Dermis microvascular lymphatic vessel endothelial cell (primary cell): ENCODE data around the gene FAM131B. TPM values are rescaled to one million over a fixed set of nuclear protein-coding genes. Genes with fewer than 3 reads are reported as not detected.

Experiments
- DNase-seq, 2 donors: peaks; one replicate each; pipeline versions ENCODE4 v3.0.0 to v3.0.0-alpha.2; 2010; ENCODE audit warnings: low read depth in 2 of 2
- total RNA-seq: library from RNA; depleted of rRNA; stranded (reverse); fragments of >200 nt; gene quantifications from 2 replicates; pipeline ENCODE4 v1.2.1, GENCODE V29; 2014

Gene FAM131B
- total RNA-seq, 1 donor from 2014 or later: 0.13 TPM

GRCh38 chr7:143360788-143361551, 1.5 kb downstream of the FAM131B start:
- DNase-seq: no peak

DNA sequence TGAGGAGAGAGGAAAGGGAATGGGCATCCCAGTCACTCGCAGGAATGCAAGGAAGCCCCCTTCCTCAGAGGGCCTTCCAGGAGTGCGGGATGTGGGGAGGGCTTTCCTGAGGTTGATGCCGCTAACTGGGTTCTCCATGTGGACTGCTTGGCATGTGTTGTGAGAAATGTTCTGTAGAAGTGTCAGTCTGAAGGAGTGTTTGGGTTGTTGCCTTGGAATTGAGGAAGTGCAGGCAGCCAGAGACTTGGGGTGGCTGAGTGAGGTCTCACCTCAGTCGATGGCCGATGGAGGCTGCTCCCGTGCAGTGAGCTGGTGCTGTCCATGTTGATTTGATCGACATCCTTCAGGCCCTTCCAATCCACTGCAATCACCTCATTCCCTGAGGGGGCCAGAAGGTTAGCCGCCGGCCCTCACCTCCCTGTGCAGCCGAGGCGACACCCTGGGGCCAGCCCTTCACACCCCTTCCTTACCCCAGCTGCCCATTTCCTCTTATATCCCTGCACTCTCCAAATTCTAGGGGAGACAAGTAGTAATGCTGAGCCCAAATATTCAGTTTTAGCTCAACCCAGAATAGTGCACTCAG, 2.7 kb downstream of the FAM131B start:
- no peak for DNase-seq

GRCh38 chr7:143358626-143359025, 3.9 kb downstream of the FAM131B start:
- no peak for DNase-seq

DNA sequence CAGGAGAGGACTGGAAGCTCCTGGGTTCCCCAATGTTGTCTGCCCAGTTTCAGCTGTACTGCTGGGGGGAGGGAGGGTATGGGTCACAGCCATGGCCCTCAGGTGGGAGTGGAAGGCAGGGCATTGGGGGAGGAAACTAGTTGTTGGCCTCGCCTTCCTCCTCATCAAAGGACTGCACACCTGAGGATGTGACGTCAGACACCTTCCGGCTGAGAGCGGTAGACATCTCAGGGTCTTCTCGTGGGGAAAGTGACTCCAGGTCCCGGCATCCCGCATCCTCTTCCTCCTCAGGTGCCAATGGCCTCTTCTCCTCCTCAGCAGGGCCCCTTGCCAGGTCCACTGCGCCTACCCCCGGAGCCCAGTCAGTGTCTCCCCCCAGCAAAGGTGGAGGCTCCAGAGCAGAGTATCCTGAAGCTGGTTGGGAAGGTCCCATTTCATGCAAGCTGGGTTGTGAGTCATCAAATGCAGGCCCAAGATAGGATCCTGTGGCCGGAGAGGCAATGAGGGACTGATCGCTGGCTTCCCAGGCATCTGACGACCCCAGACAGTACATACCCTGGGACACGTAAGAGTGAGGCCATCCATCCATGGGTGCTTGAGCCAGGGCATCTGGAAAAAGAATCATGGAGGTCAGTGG, 6.0 kb downstream of the FAM131B start:
- no peak for DNase-seq

- DNase-seq: no peak
Observed at GRCh38 chr7:143355450-143356385, 6.8 kb downstream of the FAM131B start.

DNA sequence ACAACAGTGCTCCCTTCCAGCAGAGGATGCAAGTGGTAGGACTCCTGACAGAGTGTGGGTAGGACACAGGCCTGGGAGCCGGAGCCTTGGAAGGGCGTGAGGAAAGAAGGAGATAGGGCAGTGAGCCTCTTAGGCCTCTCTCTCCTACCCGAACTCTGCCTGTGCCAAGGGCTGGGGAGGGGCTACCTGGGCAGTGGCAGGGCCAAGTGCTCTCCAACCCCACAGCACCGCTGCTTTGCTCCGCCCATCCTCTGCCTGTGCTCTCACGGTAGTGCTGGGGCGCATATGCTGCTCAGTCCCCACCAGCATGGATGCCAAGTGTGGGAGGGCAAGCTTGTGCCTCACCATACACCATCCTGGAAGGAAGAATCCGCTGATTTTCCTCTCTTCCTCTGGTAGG, 7.5 kb downstream of the FAM131B start:
- no peak for DNase-seq

GRCh38 chr7:143354376-143354775, 8.1 kb downstream of the FAM131B start:
- DNase-seq: no peak

DNA sequence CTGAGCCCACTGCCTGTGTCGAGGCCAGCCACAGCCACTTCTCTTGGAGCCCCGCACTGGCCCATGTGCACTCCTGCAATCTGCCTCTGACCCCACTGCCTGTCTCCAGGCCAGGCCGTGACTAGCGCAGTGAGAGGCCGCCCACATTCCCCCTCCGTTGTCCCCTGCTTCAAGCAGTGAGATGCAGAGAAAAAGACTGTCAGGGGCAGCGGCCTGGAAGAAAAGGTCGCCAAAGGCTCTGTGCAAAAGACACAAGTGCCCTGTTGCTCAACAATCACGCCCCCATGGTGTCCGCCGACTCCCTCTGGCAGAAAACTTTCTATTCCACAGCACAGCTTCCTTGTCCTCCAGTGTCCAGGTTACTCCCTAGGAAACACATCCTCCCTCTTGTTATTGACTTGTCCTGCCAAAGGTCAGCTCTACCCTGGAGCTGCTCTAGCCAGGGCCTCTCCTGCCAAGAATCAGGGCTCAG, 9.9 kb downstream of the FAM131B start:
- no peak for DNase-seq

DNA sequence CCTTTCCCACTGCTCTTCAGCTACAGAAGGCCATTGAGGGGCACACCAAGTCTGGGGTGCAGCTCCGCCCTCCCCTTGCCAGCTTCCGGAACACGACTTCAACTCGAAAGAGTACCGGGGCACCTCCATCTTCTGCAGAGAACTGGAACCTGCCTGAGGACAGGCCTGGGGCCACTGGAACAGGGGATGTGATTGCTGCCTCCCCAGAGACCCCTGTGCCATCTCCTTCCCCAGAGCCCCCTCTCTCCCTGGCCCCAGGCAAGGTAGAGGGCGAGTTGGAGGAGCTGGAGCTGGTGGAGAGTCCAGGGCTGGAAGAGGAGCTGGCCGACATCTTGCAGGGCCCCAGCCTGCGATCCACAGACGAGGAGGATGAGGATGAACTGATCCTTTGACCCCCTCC, 10.9 kb downstream of the FAM131B start:
- no peak for DNase-seq

DNA sequence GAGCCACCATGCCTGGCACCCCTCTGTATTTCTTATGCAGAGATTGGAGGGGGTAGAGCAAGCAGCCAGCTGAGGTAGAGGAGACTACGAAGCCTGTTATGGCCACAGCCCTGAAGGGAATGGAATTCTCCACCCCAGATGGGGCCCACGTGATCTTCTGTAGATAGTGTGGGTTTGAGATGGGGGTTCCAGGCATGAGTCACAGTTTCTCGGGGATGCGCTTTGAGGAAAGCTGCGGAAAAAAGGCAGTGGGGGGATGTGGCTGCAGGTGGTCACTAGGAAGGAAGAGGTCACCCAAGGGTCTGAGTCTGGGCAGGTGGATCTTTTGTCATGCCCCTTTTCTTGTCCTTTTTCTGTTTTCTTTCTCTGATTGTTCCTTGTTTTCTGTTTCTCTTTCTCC, 11.5 kb downstream of the FAM131B start:
- DNase-seq: no peak

- DNase-seq: no peak
Observed at GRCh38 chr7:143347950-143348349, 14.6 kb downstream of the FAM131B start.

GRCh38 chr7:143346018-143346417, 16.5 kb downstream of the FAM131B start:
- no peak for DNase-seq

GRCh38 chr7:143345428-143345900, 17.0 kb downstream of the FAM131B start:
- peak in 1 of 2 donors; percentile 50 for DNase-seq

- no peak for DNase-seq
Observed at GRCh38 chr7:143343596-143343995, 18.9 kb downstream of the FAM131B start.

- DNase-seq: no peak
Observed at GRCh38 chr7:143341842-143342241, 20.7 kb downstream of the FAM131B start.

- no peak for DNase-seq
Observed at GRCh38 chr7:143337216-143337615, 25.3 kb downstream of the FAM131B start.

- DNase-seq: no peak
Observed at GRCh38 chr7:143334244-143334643, 28.3 kb downstream of the FAM131B start.

GRCh38 chr7:143331179-143331801, 31.2 kb downstream of the FAM131B start:
- no peak for DNase-seq

DNA sequence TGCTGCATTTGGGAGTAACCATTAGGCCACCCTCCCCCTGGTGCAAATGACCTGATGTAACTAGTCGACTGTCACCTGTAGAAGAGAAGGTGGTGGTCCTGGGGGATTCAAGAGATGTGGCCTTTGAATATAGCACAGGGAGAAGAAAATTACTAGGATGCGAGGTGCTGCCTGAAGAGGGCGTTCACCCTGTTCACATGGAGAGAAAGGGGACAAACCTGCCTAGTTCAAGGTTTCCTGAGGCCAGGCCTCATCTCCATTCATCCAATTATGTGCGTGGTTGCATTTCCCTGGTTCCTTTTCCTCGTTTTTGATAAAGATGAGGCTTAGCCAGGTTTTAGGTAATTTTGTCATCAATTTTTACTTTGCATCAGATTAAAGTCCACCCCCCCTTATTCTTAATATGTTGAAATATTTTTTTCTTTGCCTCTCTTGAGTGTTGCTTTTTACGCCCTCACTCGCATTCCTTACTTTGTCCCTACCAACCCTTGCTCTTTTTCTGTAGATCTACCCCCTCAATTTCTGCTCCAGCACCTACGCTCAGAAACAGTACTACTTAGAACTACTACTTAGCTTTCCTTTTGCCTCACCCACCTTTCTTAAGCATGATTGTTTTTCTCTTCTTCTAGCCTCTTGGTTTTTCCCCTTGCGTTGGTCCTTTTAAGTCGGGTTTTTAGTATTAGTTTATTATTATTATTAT, 32.9 kb downstream of the FAM131B start:
- no peak for DNase-seq

DNA sequence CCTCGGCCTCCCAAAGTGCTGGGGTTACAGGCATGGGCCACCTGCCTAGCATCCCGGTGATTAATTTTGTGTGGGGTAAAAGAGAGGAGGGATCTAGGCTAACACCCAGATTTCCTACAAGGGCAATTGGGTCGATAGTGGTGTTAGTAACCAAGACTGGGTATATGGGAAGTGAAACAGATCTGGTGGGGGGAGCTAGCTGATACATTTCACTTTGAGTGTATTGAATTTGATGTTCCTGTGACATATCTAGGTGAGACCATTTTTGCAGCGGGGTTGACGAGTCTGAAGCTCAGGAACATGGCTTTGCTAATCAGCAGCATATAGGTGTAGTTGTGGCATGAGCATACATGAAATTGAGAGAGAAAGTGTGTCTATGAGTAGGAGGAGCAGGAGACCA, 34.6 kb downstream of the FAM131B start:
- no peak for DNase-seq
